CD14-positive monocyte (primary cell): Measurements from ENCODE around the gene IL16. TPM values are rescaled to one million over a fixed set of nuclear protein-coding genes. Genes with fewer than 3 reads are reported as not detected.

ENCODE experiments used
- DNase-seq, 3 donors: peaks; one replicate each; pipeline ENCODE4 v3.0.0-alpha.2; 2011 to 2022
- H2AFZ ChIP-seq: 2 replicates; pipeline ENCODE4 v1.6.0; 2012; ENCODE audit warnings: mild to moderate bottlenecking, low read depth, low read length, inconsistent platforms; ENCODE audit not compliant: insufficient read depth, poor library complexity, severe bottlenecking
- H3K27ac ChIP-seq, 2 donors: 1 replicate in 1 of 2; 2 replicates in 1 of 2; pipeline ENCODE4 v1.5.1; 2012 to 2013; ENCODE audit warnings: low read length in 2 of 2, control low read depth in 1 of 2, inconsistent platforms in 1 of 2, low read depth in 1 of 2, mild to moderate bottlenecking in 1 of 2
- H3K27me3 ChIP-seq, 2 donors: one replicate each; pipeline versions ENCODE4 v1.6.0 to v1.6.1; 2011 to 2013; ENCODE audit warnings: low read length in 2 of 2; ENCODE audit not compliant: control insufficient read depth in 2 of 2, insufficient read depth in 2 of 2
- H3K36me3 ChIP-seq, 2 donors: replicated peaks in 1 of 2; 1 replicate in 1 of 2; 2 replicates in 1 of 2; pipeline versions ENCODE4 v1.5.1 to v1.6.1; 2012 to 2013; ENCODE audit warnings: low read length in 2 of 2, control low read depth in 1 of 2, inconsistent platforms in 1 of 2, mild to moderate bottlenecking in 1 of 2; ENCODE audit not compliant: insufficient read depth in 2 of 2, control insufficient read depth in 1 of 2
- H3K4me1 ChIP-seq, 2 donors: 1 replicate in 1 of 2; 2 replicates in 1 of 2; pipeline versions ENCODE4 v1.5.1 to v1.6.1; 2012 to 2013; ENCODE audit warnings: low read length in 2 of 2, control low read depth in 1 of 2, inconsistent platforms in 1 of 2, mild to moderate bottlenecking in 1 of 2, moderate library complexity in 1 of 2; ENCODE audit not compliant: insufficient read depth in 2 of 2, control insufficient read depth in 1 of 2
- H3K4me2 ChIP-seq: replicated peaks from 2 replicates; pipeline ENCODE3; 2012; ENCODE audit warnings: low read length, moderate library complexity, mild to moderate bottlenecking; ENCODE audit not compliant: poor library complexity, severe bottlenecking; ENCODE audit errors: extremely low read depth
- H3K4me3 ChIP-seq, 3 experiments: fragments of 200-600 bp in 1 of 3; sonication (generic) in 1 of 3; replicated peaks in 1 of 3; 1 replicate in 2 of 3; 2 replicates in 1 of 3; pipeline ENCODE4 v1.5.1; 2011 to 2013; ENCODE audit warnings: low read length in 3 of 3, mild to moderate bottlenecking in 3 of 3, control low read depth in 2 of 3, low read depth in 2 of 3, inconsistent platforms in 1 of 3, moderate library complexity in 1 of 3
- H3K79me2 ChIP-seq: 2 replicates; pipeline ENCODE4 v1.6.0; 2012; ENCODE audit warnings: mild to moderate bottlenecking, control low read depth, inconsistent platforms, low read length, moderate library complexity; ENCODE audit not compliant: insufficient read depth
- H3K9ac ChIP-seq: 2 replicates; pipeline ENCODE4 v1.6.0; 2017; ENCODE audit warnings: low read length, mild to moderate bottlenecking; ENCODE audit not compliant: insufficient read depth, poor library complexity, severe bottlenecking
- H3K9me3 ChIP-seq, 2 donors: replicated peaks in 1 of 2; 1 replicate in 1 of 2; 2 replicates in 1 of 2; pipeline versions ENCODE4 v1.5.1 to v1.6.1; 2012 to 2013; ENCODE audit warnings: low read length in 2 of 2, control low read depth in 1 of 2; ENCODE audit not compliant: control insufficient read depth in 1 of 2, insufficient read depth in 1 of 2
- H4K20me1 ChIP-seq: 2 replicates; pipeline ENCODE4 v1.6.0; 2012; ENCODE audit warnings: mild to moderate bottlenecking, low read length, control low read depth, moderate library complexity; ENCODE audit not compliant: insufficient read depth
- H3K27ac Mint-ChIP-seq, 7 donors: one replicate each; pipeline ENCODE4 v1.8.0; 2020; ENCODE audit warnings: mild to moderate bottlenecking in 7 of 7, mixed read lengths in 7 of 7, moderate library complexity in 6 of 7, inconsistent platforms in 2 of 7
- H3K27me3 Mint-ChIP-seq, 3 donors: one replicate each; pipeline ENCODE4 v1.8.0; 2021 to 2022; ENCODE audit warnings: low read depth in 3 of 3, mild to moderate bottlenecking in 3 of 3, mixed read lengths in 3 of 3, moderate library complexity in 3 of 3, inconsistent platforms in 1 of 3
- H3K36me3 Mint-ChIP-seq, 2 donors: one replicate each; pipeline ENCODE4 v1.8.0; 2020; ENCODE audit warnings: mixed read lengths in 2 of 2, inconsistent platforms in 1 of 2, mild to moderate bottlenecking in 1 of 2
- H3K4me1 Mint-ChIP-seq: one replicate; pipeline ENCODE4 v1.8.0; 2020; ENCODE audit warnings: mild to moderate bottlenecking, mixed read lengths
- H3K4me3 Mint-ChIP-seq, 2 donors: one replicate each; pipeline ENCODE4 v1.8.0; 2020; ENCODE audit warnings: mild to moderate bottlenecking in 2 of 2, mixed read lengths in 2 of 2, moderate library complexity in 1 of 2
- H3K9me3 Mint-ChIP-seq, 7 donors: one replicate each; pipeline ENCODE4 v1.8.0; 2020 to 2022; ENCODE audit warnings: mixed read lengths in 7 of 7, mild to moderate bottlenecking in 6 of 7, moderate library complexity in 6 of 7, inconsistent platforms in 2 of 7
- CTCF ChIP-seq: fragments of 200-600 bp; IDR thresholded peaks from one replicate; pipeline ENCODE4 v1.8.0; 2022; ENCODE audit warnings: antibody characterized with exemption, mild to moderate bottlenecking
- WGBS: methylation state at CpG from one replicate; pipeline ENCODE4 v1.1.5; 2013; ENCODE audit warnings: missing lambda C conversion rate; ENCODE audit not compliant: insufficient coverage; 5-methylcytosine and 5-hydroxymethylcytosine counted together
- intact Hi-C, 2 donors: fragments of 100-400 bp; cut with micrococcal nuclease; formaldehyde crosslinking; loops; one replicate each; pipeline versions ENCODE4 v1.15.0 to v1.15.1; 2023
- polyA plus RNA-seq, 3 donors: library from polyadenylated mRNA; depleted of rRNA in 1 of 3; unstranded in 2 of 3; stranded (reverse) in 1 of 3; fragments of 300-500 nt in 2 of 3; fragments of >200 nt in 1 of 3; fragmentation: Illumina TruSeq in 2 of 3; gene quantifications; 1 replicate in 2 of 3; 2 replicates in 1 of 3; pipeline ENCODE4 v1.2.3, GENCODE V29; 2012 to 2021

IL16 gene
- polyA plus RNA-seq, 3 donors, result 64.8 to 95.1 (median 71.5) TPM

- Histone ChIP-seq H3K4me2 (no peak overlapping the region), H3K79me2 (no peaks in the 10 kb centered on the region), H3K36me3 (no peaks in the 10 kb centered on the region), H3K27ac (no peak overlapping the region), H4K20me1 (no peaks in the 10 kb centered on the region), H2AFZ (no peak overlapping the region), H3K27me3 (peaks cover 2 to 3% of the 10 kb centered on the region in 2 donors), H3K4me3 (no peak overlapping the region), H3K4me1 (peaks cover 12% of the 10 kb centered on the region in 2 donors), H3K9ac (no peak overlapping the region), H3K9me3 (no peaks in the 10 kb centered on the region)
- Mint-ChIP-seq H3K9me3 (no peaks in the 10 kb centered on the region), H3K4me3 (no peak overlapping the region), H3K4me1 (peaks cover 15% of the 10 kb centered on the region), H3K36me3 (no peaks in the 10 kb centered on the region), H3K27ac (no peak overlapping the region), H3K27me3 (peaks cover 10 to 11% (median 10%) of the 10 kb centered on the region in 3 donors)
- WGBS, result 100% methylated on average over 1 of the region's 6 CpGs
- TF ChIP-seq CTCF, result no peak
- no peak for DNase-seq
- intact Hi-C loops, result loop anchor here in 1 of 2 donors (10.0 kb wide), 1 partner anchor 806 kb away; no protein-coding TSS in a partner anchor
Observed at GRCh38 chr15:81261172-81261811, 64.6 kb downstream of the IL16 start.

- no peak for DNase-seq
- Histone ChIP-seq H3K4me1 (peaks cover 12 to 14% of the 10 kb centered on the region in 2 donors), H3K4me3 (no peak overlapping the region), H2AFZ (no peak overlapping the region), H3K27ac (no peak overlapping the region), H3K9ac (no peak overlapping the region), H3K36me3 (no peaks in the 10 kb centered on the region), H4K20me1 (no peaks in the 10 kb centered on the region), H3K79me2 (no peaks in the 10 kb centered on the region), H3K9me3 (no peaks in the 10 kb centered on the region), H3K4me2 (no peak overlapping the region), H3K27me3 (peaks cover 2 to 3% of the 10 kb centered on the region in 2 donors)
- peaks cover 20% of the 10 kb centered on the region for H3K4me1 Mint-ChIP-seq
- H3K27me3 Mint-ChIP-seq, result peaks cover 7 to 10% (median 10%) of the 10 kb centered on the region in 3 donors
- TF ChIP-seq CTCF, result no peak
- 97% methylated on average over 4 of the region's 4 CpGs for WGBS
- H3K4me3 Mint-ChIP-seq, result no peak overlapping the region
- H3K36me3 Mint-ChIP-seq, result no peaks in the 10 kb centered on the region
- no peak overlapping the region for H3K27ac Mint-ChIP-seq
- H3K9me3 Mint-ChIP-seq, result no peaks in the 10 kb centered on the region
- intact Hi-C loops, result loop anchor here in 1 of 2 donors (10.0 kb wide), 1 partner anchor 809 kb away; no protein-coding TSS in a partner anchor
Observed at GRCh38 chr15:81263477-81263876, 66.8 kb downstream of the IL16 start.
